ENCODE measurements around the gene SPEG.

DNA sequence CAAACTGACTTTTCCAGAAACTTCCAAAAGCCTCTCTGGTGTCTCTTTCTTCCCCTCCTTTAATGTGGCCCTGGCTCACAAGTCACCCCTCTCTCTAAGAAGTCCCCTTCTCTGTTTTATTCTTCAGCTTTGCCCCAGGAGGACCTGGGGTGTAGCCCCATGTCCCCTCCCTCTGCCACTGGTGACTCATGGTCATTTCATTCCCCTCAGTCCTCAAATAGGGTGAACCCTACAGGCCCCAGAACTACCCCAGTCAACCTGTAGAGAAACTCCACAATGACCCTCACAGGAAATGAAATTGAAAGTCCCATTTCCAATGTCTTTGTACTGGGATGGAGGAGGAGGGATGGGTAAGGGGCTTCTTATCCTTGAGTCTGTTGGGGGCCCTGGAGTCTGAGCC is 6.2 kb upstream of the SPEG start:
- TF ChIP-seq POLR2A (IDR thresholded peaks at IDR 0.05), result no peak
- no peak for TF ChIP-seq CTCF (IDR thresholded peaks at IDR 0.05)

Data from Peyer's patch (tissue), 4 donors.